ENCODE results near the gene SPI1. TPM values are rescaled to one million over a fixed set of nuclear protein-coding genes. Genes with fewer than 3 reads are reported as not detected.

The SPI1 gene
- total RNA-seq, 1 experiment from 2014 or later: 0.31 TPM

GRCh38 chr11:47333886-47334443, 44.4 kb downstream of the SPI1 start:
- Histone ChIP-seq H3K4me1 (ENCODE audit: control insufficient read depth, insufficient read depth, low read length) (no peaks in the 10 kb centered on the region), H3K27me3 (ENCODE audit: control insufficient read depth, insufficient read depth, low read length) (no peaks in the 10 kb centered on the region), H3K36me3 (ENCODE audit: control insufficient read depth, insufficient read depth, low read length) (no peaks in the 10 kb centered on the region), H3K9me3 (ENCODE audit: control insufficient read depth, insufficient read depth, low read depth, low read length) (no peaks in the 10 kb centered on the region), H3K27ac (ENCODE audit: low read length) (no peak overlapping the region), H3K4me3 (ENCODE audit: low read depth in 2 of 2, low read length in 2 of 2) (no peak overlapping the region)
- ATAC-seq: no peak
- in situ Hi-C loops (cut with HindIII; ENCODE audit: low pct_unique_long_range_greater_than_20kb, low sequenced_read_pairs) (no loop called here), intact Hi-C loops (cut with micrococcal nuclease; ENCODE audit: unreplicated experiment) (no loop called here)
- no TSS peak for BruUV-seq (replicated peaks)
- TF ChIP-seq TCF7L2 (IDR thresholded peaks at IDR 0.05; ENCODE audit: low read depth, low read length) (no peak), POLR2AphosphoS5 (IDR thresholded peaks at IDR 0.05; ENCODE audit: low read depth, low read length) (no peak), SIN3A (IDR thresholded peaks at IDR 0.05; ENCODE audit: borderline replicate concordance, insufficient read depth, low read depth, low read length) (no peak), REST (IDR thresholded peaks at IDR 0.05; ENCODE audit: insufficient read depth in 1 of 2, low read depth in 2 of 2, low read length in 1 of 2) (no peak), CTCF (IDR thresholded peaks at IDR 0.05) (no peak)
- CTCF ChIA-PET: interaction anchor here (1.1 kb wide), 1 partner anchor 76 kb away, joined by 3 read pairs; the partner anchor contains the start of gene NR1H3
- POLR2A ChIA-PET: no interaction called here
- DNase-seq (ENCODE audit: low read depth, low spot score): no peak

DNA sequence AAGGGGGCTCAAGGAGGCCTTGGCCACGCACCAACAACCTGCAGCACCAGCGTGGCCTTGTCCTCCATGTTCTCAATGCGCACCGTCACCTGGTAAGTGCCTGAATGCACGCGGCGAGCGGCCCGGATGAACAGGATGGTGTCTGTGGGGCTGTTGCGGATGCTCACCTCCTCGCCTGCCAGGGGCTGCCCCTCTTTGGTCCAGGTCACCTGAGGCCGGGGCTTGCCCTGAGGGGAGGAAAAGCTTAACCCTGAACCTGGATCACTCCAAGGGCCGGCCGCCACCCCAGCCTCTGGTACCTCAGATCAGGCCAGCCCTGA, 44.9 kb downstream of the SPI1 start:
- in situ Hi-C loops (cut with HindIII; ENCODE audit: low pct_unique_long_range_greater_than_20kb, low sequenced_read_pairs): no loop called here
- intact Hi-C loops (cut with micrococcal nuclease; ENCODE audit: unreplicated experiment): no loop called here
- BruUV-seq (replicated peaks): no TSS peak
- no peaks in the 10 kb centered on the region for H3K9me3 ChIP-seq (ENCODE audit: control insufficient read depth, insufficient read depth, low read depth, low read length)
- ChIA-PET POLR2A (no interaction called here), CTCF (interaction anchor here (1.1 kb wide), 1 partner anchor 76 kb away, joined by 3 read pairs; the partner anchor contains the start of gene NR1H3)
- H3K4me1 ChIP-seq (ENCODE audit: control insufficient read depth, insufficient read depth, low read length): no peaks in the 10 kb centered on the region
- H3K36me3 ChIP-seq (ENCODE audit: control insufficient read depth, insufficient read depth, low read length): no peaks in the 10 kb centered on the region
- TF ChIP-seq SIN3A (IDR thresholded peaks at IDR 0.05; ENCODE audit: borderline replicate concordance, insufficient read depth, low read depth, low read length): no peak
- ATAC-seq: no peak
- H3K27ac ChIP-seq (ENCODE audit: low read length): no peak overlapping the region
- H3K4me3 ChIP-seq (ENCODE audit: low read depth in 2 of 2, low read length in 2 of 2): no peak overlapping the region
- H3K27me3 ChIP-seq (ENCODE audit: control insufficient read depth, insufficient read depth, low read length): no peaks in the 10 kb centered on the region
- DNase-seq (ENCODE audit: low read depth, low spot score): no peak

DNA sequence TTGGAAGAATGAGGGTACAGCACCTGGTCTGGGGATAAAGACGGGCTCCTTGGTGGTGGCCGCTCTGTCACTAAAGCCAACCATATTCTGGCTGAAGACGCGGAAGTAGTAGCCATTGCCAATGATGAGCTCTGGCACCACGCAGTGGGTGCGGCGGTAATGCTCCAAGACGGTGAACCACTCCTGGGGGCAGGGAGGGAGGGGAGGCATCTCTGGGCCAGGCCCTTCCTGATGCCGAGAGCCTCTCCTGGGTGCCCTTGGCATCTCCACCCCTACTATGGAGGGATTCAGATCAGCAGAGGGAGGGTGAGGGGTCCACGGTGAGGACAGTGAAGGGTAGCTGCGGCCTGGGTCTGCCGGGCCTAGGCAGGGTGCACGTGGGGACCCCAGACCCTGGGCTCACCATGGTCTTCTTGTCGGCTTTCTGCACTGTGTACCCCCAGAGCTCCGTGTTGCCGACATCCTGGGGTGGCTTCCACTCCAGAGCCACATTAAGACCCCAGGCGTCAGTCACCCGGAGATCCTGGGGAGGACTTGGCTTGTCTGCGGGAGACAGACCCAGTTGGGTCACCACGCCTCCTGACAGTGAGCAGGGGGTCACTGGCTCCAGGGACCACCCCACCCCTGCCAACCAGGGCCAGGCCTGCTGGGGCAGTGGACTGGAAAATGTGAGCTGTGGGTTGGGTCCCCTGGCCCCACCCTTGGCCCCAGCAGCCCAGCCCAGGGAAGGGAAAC, 45.4 kb downstream of the SPI1 start:
- H3K27me3 ChIP-seq (ENCODE audit: control insufficient read depth, insufficient read depth, low read length): no peaks in the 10 kb centered on the region
- no peaks in the 10 kb centered on the region for H3K9me3 ChIP-seq (ENCODE audit: control insufficient read depth, insufficient read depth, low read depth, low read length)
- no peaks in the 10 kb centered on the region for H3K4me1 ChIP-seq (ENCODE audit: control insufficient read depth, insufficient read depth, low read length)
- no peak for ATAC-seq
- no peak overlapping the region for H3K27ac ChIP-seq (ENCODE audit: low read length)
- BruUV-seq (replicated peaks): no TSS peak
- H3K36me3 ChIP-seq (ENCODE audit: control insufficient read depth, insufficient read depth, low read length): no peaks in the 10 kb centered on the region
- CTCF ChIA-PET: no interaction called here
- POLR2A ChIA-PET: no interaction called here
- H3K4me3 ChIP-seq (ENCODE audit: low read depth in 2 of 2, low read length in 2 of 2): no peak overlapping the region
- intact Hi-C loops (cut with micrococcal nuclease; ENCODE audit: unreplicated experiment): no loop called here
- DNase-seq (ENCODE audit: low read depth, low spot score): no peak
- no peak for TF ChIP-seq REST (IDR thresholded peaks at IDR 0.05; ENCODE audit: insufficient read depth in 1 of 2, low read depth in 2 of 2, low read length in 1 of 2)
- no peak for TF ChIP-seq POLR2AphosphoS5 (IDR thresholded peaks at IDR 0.05; ENCODE audit: low read depth, low read length)
- TF ChIP-seq SIN3A (IDR thresholded peaks at IDR 0.05; ENCODE audit: borderline replicate concordance, insufficient read depth, low read depth, low read length): no peak
- TF ChIP-seq TCF7L2 (IDR thresholded peaks at IDR 0.05; ENCODE audit: low read depth, low read length): no peak
- no peak for TF ChIP-seq CTCF (IDR thresholded peaks at IDR 0.05)
- in situ Hi-C loops (cut with HindIII; ENCODE audit: low pct_unique_long_range_greater_than_20kb, low sequenced_read_pairs): no loop called here
